Measurements from ENCODE around the gene MUC5B. TPM values are rescaled to one million over a fixed set of nuclear protein-coding genes. Genes with fewer than 3 reads are reported as not detected.
"Not testable (repeated sequence)": the region's sequence is repeated elsewhere in the genome, so short reads cannot be mapped to it uniquely, and the experiment has no call there.

Gene MUC5B
- total RNA-seq, 2 donors from 2014 or later, result not detected

- not testable (repeated sequence) for H3K9me3 ChIP-seq; H3K4me3 ChIP-seq; H3K27ac ChIP-seq; H3K27me3 ChIP-seq; H3K36me3 ChIP-seq; DNase-seq (ENCODE audit: low spot score); H3K4me1 ChIP-seq
These were observed 23.4 kb downstream of the MUC5B start for GRCh38 chr11:1246301-1246700.

- not testable (repeated sequence) for DNase-seq (ENCODE audit: low spot score); H3K9me3 ChIP-seq; H3K27me3 ChIP-seq; H3K4me1 ChIP-seq; H3K36me3 ChIP-seq; H3K4me3 ChIP-seq; H3K27ac ChIP-seq
These were observed 24.2 kb downstream of the MUC5B start for GRCh38 chr11:1247026-1247425.

GRCh38 chr11:1248951-1249350 lies 26.1 kb downstream of the MUC5B start:
- H3K27me3 ChIP-seq; DNase-seq (ENCODE audit: low spot score); H3K36me3 ChIP-seq; H3K4me1 ChIP-seq; H3K27ac ChIP-seq; H3K9me3 ChIP-seq; H3K4me3 ChIP-seq: not testable (repeated sequence)

- H3K4me3 ChIP-seq, result not testable (repeated sequence)
These were observed 27.5 kb downstream of the MUC5B start for GRCh38 chr11:1250411-1250810.

GRCh38 chr11:1251236-1251770 lies 28.4 kb downstream of the MUC5B start:
- no peak for TF ChIP-seq CTCF (IDR thresholded peaks at IDR 0.05)
- Histone ChIP-seq H3K36me3 (no peaks in the 10 kb centered on the region), H3K9me3 (no peaks in the 10 kb centered on the region), H3K27ac (no peak overlapping the region), H3K27me3 (no peaks in the 10 kb centered on the region), H3K4me3 (no peak overlapping the region), H3K4me1 (no peaks in the 10 kb centered on the region)
- no peak for DNase-seq (ENCODE audit: low spot score)

More at GRCh38 chr11:1250411-1250810, 27.5 kb downstream of the MUC5B start:
- H3K27ac ChIP-seq; DNase-seq (ENCODE audit: low spot score); H3K4me1 ChIP-seq; H3K9me3 ChIP-seq; H3K36me3 ChIP-seq; H3K27me3 ChIP-seq: not testable (repeated sequence)

GRCh38 chr11:1252371-1253102 lies 29.7 kb downstream of the MUC5B start:
- H3K36me3 ChIP-seq, result no peaks in the 10 kb centered on the region
- H3K4me1 ChIP-seq, result no peaks in the 10 kb centered on the region
- DNase-seq (ENCODE audit: low spot score), result no peak

GRCh38 chr11:1253103-1253485 lies 30.2 kb downstream of the MUC5B start:
- H3K27me3 ChIP-seq, result no peaks in the 10 kb centered on the region
- no peaks in the 10 kb centered on the region for H3K36me3 ChIP-seq
- DNase-seq (ENCODE audit: low spot score), result no peak
- no peak for TF ChIP-seq CTCF (IDR thresholded peaks at IDR 0.05)
- H3K4me3 ChIP-seq, result no peak overlapping the region
- no peak overlapping the region for H3K27ac ChIP-seq
- H3K4me1 ChIP-seq, result no peaks in the 10 kb centered on the region
- no peaks in the 10 kb centered on the region for H3K9me3 ChIP-seq

More at GRCh38 chr11:1252371-1253102, 29.7 kb downstream of the MUC5B start:
- Histone ChIP-seq H3K9me3 (no peaks in the 10 kb centered on the region), H3K27me3 (no peaks in the 10 kb centered on the region), H3K27ac (no peak overlapping the region), H3K4me3 (no peak overlapping the region)
- no peak for TF ChIP-seq CTCF (IDR thresholded peaks at IDR 0.05)

- TF ChIP-seq CTCF (IDR thresholded peaks at IDR 0.05), result no peak
- Histone ChIP-seq H3K36me3 (no peaks in the 10 kb centered on the region), H3K27me3 (no peaks in the 10 kb centered on the region), H3K27ac (no peak overlapping the region), H3K9me3 (no peaks in the 10 kb centered on the region), H3K4me1 (no peaks in the 10 kb centered on the region), H3K4me3 (no peak overlapping the region)
- no peak for DNase-seq (ENCODE audit: low spot score)
These were observed 31.3 kb downstream of the MUC5B start for GRCh38 chr11:1254086-1254648.

Data from right atrium auricular region (tissue), 2 donors.